ENCODE data around the gene TMEM237.

DNA sequence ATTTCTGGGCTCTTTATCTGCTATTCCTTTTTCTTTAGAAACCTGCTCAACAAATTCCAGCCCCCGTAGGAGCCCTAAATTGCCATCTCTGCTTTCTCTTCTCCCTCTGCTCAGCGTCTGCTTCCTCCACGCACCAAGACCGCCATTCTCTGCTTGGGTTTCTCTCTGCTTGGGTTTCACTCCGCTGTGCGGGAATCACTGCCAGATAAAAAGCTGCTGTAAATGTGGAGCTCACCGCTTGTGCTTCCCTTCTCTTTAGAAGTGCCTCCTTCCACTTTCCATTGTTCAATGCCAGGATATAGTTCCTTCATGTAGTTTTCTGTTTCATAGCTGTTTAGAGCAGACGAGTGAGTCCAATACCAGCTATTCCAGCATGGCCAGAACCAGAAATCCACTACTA is 45.9 kb downstream of the TMEM237 start:
- no peak for TF ChIP-seq POLR2AphosphoS5 (IDR thresholded peaks at IDR 0.05; ENCODE audit: low read depth, low read length)
- TF ChIP-seq, protein P1, sequence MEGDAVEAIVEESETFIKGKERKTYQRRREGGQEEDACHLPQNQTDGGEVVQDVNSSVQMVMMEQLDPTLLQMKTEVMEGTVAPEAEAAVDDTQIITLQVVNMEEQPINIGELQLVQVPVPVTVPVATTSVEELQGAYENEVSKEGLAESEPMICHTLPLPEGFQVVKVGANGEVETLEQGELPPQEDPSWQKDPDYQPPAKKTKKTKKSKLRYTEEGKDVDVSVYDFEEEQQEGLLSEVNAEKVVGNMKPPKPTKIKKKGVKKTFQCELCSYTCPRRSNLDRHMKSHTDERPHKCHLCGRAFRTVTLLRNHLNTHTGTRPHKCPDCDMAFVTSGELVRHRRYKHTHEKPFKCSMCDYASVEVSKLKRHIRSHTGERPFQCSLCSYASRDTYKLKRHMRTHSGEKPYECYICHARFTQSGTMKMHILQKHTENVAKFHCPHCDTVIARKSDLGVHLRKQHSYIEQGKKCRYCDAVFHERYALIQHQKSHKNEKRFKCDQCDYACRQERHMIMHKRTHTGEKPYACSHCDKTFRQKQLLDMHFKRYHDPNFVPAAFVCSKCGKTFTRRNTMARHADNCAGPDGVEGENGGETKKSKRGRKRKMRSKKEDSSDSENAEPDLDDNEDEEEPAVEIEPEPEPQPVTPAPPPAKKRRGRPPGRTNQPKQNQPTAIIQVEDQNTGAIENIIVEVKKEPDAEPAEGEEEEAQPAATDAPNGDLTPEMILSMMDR (IDR thresholded peaks at IDR 0.05) = no peak
- no peak for TF ChIP-seq RFX5 (IDR thresholded peaks at IDR 0.05; ENCODE audit: low read length)

All from SK-N-SH (cell line).